T-helper 9 cell (primary cell): ENCODE results near the gene KCNG3.
"Not testable (repeated sequence)": the region's sequence is repeated elsewhere in the genome, so short reads cannot be mapped to it uniquely, and the experiment has no call there.

Experiments
- DNase-seq: peaks from one replicate; pipeline ENCODE4 v3.0.0-alpha.2; 2020

Gene KCNG3

DNA sequence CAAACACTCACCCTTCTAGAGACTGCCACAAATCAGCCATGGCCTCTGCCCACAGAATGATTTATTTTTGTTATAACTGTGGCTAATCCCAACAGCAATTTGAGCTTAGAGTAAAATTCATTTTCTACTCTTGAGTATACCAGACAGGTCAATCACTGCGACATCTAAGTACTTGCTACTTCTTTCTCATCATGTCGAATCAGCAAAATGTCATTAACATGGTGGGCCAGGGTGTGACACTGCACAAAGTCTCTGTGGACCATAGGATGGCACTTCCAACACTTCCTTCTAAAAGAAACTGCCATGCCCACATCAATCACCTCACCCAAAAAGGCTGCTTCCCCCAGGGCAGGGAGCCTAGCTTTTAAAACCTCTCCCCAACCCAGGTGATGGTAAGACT lies 64.4 kb downstream of the KCNG3 start:
- no peak for DNase-seq

DNA sequence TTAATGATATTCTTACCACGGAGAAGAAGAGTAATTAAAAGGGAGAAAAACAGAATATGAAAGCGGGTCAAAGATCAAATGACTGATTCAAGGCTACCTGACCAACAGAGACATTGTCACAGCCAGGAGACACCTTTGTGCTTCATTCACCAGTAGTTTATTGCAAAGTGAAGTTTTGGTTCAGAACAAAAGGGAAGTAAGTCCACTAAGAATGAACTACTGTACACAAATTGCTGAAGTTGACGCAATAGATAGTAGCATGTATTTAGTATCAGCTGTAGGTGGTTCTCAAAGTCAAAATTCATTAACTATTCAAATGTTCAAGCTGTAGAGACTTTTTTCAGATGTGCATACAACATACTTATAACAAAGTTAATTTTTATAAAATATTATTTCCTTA lies 68.1 kb downstream of the KCNG3 start:
- DNase-seq, result no peak

DNA sequence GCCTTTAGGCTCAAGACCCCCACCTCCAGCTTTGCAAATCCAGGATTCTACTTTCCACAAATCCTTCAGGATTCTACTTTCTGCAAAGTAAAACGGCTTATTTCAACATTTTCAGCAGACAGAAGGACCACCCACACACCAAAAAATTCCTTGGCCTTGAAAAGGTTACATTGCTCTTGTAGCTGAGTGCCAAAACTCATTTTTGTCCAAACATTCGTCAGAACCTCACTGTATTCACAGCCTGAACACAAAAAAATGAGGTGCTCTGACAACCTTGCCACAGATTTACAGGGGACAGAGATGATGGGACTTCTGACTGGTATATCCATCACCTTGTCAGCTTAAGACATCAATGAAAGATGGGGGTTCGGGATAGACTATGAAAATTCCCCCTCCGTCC lies 69.7 kb downstream of the KCNG3 start:
- DNase-seq, result no peak

DNA sequence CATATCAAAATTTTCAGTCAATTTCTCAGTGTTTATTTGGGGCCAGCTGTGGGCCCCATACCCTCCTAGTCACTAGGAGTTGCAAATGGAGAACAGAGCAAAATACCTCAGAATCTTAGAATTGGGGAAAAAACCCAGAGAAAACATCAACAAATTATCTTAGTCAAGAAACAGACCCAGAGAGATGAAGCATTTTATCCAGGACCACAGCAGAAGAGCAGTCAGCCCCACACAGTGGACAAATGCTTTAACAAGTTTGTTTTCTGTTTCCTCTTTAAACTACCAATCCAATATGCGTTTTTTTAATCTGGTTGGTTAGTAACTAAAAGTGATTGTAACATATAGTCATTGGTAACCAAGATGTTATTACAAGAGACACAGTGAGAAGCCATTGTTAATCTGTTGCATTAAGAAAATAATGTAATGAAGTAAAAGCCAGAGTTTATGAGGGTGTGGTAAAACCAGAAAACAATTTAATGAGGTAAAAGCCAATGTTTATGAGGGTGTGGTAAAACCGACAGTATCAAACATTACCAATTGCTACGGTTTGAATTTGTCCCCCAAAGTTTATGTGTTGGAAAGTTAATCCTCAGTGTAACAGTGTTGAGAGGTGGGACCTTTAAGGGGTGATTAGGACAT lies 72.1 kb downstream of the KCNG3 start:
- DNase-seq, result no peak

DNA sequence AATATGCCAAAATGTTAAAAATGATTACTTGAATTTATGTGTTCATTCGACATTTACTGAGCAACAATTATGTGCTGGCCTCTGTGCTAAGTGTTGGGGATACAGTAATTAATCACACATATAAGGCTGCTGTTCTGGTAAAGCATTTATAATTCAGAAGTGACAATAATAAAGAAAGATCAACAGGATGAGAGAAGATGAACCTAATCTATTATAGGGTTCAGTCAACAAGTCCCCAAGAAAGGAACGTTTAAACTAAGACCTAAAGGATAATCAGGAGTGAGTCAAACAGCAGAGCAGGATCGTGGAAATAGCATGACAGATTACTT lies 72.7 kb downstream of the KCNG3 start:
- no peak for DNase-seq

DNA sequence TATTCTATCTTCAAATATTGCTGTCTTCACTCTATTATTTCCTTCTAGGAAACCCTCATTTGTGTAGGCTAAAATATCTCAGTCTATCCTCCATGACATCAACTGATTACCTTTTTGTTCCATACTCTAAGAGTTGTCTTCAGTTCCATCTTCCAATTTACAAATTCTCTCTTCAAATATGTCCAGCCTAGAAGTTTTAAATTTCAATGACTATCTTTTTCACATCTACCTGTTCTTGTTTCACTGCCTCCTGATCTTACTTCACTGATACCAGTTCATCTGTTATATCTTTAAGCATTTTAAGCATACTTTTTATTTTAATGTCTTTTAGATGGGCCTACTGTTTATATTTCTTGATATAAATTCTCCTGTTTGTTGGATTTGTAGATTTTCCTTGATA lies 79.1 kb downstream of the KCNG3 start:
- DNase-seq, result no peak

DNA sequence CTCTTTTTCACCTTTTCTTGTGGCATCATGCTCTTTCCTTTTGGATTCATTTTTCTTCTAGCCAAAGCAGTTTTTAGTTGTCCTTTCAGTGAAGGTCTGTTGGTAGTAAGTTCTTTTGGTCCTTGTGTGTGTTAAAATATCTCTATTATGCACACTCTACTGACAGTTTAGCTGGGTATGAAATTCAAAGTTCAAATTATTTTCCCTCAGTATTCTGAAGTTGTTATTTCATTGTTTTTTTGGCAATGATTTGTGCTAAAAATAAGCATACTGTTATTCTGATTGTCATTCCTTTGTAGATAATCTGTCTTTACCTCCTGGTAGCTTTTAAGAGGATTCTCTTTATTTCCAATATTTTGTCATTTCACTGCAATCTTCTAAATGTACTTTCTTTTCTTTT lies 79.6 kb downstream of the KCNG3 start:
- DNase-seq, result no peak

DNA sequence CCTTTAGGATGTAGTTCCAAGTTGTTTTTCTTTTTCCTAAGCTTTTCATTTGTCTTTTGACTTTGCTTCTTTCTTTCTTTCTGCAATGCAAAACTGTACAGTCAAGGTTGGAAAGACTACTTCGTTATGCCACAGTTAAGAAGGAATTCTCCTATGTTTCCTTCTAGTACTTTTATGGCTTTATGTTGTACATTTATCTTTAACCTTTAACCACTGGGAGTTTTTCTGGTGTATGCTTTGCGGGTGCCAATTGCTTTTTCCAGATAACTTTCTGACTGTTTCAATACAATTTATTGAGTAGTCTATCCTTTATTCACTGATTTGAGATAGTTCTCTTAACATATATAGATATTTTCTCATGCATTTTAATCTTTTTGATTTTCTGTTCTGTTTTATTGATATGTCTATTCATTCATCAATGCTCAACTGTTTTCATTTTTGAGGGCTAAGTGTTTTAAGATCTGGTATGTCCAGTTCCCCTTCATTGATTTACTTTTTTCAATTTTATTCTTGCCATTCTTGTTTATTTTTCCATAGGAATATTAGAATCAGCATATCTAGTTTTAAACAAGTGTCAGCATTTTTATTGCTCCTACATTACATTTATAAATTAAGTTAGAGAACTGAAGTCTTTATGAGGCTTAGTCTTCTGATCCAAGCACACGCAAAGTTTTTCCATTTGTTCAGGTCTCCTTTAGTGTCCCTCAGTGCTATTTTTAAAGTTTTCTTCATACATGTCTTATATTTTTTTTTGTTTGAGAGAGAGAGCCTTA lies 82.9 kb downstream of the KCNG3 start:
- DNase-seq, result no peak

DNA sequence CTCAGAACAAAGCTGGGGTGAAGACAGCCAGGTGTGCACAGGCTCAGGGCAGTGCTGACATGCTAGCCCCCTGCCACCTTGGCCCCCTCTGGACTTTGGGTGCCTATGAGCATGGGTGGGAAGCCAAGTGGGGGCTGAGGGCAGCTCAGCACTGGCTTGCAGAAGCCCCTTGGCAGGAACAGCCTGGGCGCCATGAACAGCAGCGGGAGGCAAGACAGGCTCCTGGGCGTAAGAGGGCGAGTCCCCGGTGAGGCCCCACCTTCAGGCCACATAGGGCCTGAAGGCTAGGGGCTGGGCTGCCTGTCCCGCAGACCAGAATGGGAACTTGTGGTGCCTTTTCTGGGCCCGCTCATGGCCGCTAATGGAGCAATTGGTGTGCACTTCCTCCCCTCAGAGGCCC lies 85.8 kb downstream of the KCNG3 start:
- DNase-seq, result no peak

DNA sequence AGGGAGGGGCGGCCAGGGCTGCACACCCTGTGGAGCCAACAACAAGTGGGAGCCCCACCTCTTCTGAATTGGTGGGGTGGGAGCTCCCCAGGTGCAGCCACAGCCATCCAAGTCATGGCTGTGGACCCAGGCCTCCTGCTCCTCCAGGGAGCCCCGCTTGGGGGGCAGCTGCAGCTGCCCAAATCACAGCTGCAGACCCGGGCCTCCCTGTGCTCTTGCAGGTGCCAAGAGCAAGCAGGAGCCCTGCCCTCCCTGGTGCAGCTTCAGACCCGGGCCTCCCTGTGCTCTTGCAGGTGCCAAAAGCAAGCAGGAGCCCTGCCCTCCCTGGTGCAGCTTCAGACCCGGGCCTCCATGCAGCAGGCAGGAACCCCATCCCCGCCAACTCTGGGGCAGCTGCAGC lies 86.3 kb downstream of the KCNG3 start:
- no peak for DNase-seq

DNA sequence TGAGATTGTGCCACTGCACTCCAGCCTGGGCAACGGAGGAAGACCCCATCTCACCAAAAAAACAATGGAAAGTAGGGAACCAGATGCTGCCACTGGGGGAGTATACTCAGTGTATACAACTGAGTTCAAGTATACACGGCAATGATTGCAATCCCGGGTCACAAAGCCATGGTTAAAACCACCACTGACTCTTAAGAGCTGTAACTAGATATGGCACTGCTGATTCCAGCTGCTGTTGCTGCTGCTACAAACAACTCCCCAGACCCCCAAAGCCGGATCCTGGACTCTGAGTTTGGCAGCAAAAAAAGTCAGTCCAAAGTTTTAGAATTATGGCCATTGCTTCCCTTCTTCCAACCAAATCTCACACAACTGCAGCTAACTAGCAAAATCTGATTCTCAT lies 89.1 kb downstream of the KCNG3 start:
- no peak for DNase-seq

DNA sequence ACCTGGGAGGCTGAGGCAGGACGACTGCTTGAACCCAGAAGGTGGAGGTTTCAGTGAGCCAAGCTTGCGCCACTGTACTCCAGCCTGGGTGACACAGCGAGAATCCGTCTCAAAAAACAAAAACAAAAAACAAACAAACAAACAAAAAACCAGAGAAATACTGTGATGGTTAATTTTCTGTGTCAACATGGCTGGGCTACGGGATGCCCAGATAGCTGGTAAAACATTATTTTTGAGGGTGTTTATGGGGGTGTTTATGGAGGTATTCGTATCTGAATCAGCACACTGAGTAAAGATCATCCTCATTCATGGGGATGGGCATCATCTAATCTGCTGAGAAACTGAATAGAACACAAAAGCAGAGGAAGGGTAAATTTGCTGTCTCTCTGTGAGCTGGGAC lies 92.0 kb downstream of the KCNG3 start:
- no peak for DNase-seq

DNA sequence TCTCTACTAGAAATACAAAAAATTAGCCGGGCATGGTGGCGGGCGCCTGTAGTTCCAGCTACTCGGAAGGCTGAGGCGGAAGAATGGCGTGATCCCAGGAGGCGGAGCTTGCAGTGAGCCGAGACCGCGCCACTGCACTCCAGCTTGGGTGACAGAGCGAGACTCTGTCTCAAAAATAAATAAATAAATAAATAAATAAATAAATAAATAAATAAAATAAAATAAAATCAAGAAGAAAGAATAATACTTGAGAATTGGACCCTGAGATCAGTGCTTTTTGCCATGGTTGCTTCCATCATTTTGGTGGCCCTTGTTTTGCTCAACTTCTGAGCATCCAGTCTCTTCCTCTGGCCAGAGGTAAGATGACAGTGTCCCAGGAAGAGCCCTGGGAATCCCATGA lies 95.7 kb downstream of the KCNG3 start:
- DNase-seq, result not testable (repeated sequence)

DNA sequence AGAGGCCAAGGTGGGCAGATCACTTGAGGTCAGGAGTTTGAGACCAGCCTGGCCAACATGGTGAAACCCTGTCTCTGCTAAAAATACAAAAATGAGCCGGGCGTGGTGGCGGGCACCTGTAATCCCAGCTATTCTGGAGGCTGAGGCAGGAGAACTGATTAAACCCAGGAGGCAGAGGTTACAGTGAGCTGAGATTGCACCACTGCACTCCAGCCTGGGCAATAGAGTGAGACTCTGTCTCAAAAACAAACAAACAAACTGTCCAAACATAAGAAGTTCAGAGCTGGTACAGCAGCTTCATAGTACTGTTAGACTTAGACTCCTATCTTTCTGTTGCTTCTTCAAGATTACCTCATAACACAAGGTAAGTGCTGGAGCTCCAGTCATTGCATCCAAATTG lies 100.5 kb downstream of the KCNG3 start:
- not testable (repeated sequence) for DNase-seq

DNA sequence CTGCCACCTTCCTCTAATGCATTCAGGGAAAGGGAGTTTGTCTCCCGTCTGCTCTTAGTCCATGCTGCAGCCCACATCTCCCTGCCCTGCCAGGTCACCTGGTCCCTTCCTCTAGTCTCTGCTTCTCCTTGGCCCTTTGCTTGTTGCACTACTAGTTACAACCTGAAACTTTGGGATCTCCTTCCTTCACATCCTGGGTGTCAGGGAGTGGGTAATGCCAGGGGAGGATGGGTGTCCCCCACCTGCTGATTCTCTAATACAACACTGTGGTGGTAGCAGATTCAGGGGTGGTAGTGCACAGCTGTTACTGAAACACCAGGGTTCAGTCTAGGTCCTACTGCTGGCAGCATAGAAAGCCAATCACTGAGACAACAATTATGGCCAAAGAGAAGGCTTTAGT lies 101.6 kb downstream of the KCNG3 start:
- DNase-seq, result no peak
